HAP-1 (cell line): ENCODE data around the gene CCDC12.
"Not testable (repeated sequence)": the region's sequence is repeated elsewhere in the genome, so short reads cannot be mapped to it uniquely, and the experiment has no call there.

Experiments used
- DNase-seq, 2 experiments: peaks; one replicate each; pipeline ENCODE4 v3.0.0-alpha.2; 2016 to 2020; ENCODE audit warnings: low spot score in 2 of 2
- H3K27me3 ChIP-seq: fragments of 250-450 bp; sonication (Bioruptor Pico); 2 replicates; pipeline ENCODE4 v1.5.1; 2020; ENCODE audit warnings: low read depth, mild to moderate bottlenecking, moderate library complexity
- H3K36me3 ChIP-seq: fragments of 250-450 bp; sonication (Bioruptor Pico); replicated peaks from 2 replicates; pipeline ENCODE4 v1.5.1; 2020; ENCODE audit warnings: mild to moderate bottlenecking
- H3K4me1 ChIP-seq: fragments of 250-450 bp; sonication (Bioruptor Pico); 2 replicates; pipeline ENCODE4 v1.5.1; 2020; ENCODE audit warnings: mild to moderate bottlenecking
- H3K4me3 ChIP-seq: fragments of 250-450 bp; sonication (Bioruptor Pico); 2 replicates; pipeline ENCODE4 v1.5.1; 2020; ENCODE audit warnings: mild to moderate bottlenecking, moderate library complexity
- H3K9me3 ChIP-seq: fragments of 250-450 bp; sonication (Bioruptor Pico); 2 replicates; pipeline ENCODE4 v1.5.1; 2020; ENCODE audit warnings: mild to moderate bottlenecking, moderate library complexity
- in situ Hi-C: fragments of 300-500 bp; cut with MboI; formaldehyde crosslinking; loops from 3 replicates; pipeline ENCODE4 v1.14.3; 2020; ENCODE audit warnings: low sequenced_read_pairs, inconsistent platforms, mixed read lengths

The CCDC12 gene

DNA sequence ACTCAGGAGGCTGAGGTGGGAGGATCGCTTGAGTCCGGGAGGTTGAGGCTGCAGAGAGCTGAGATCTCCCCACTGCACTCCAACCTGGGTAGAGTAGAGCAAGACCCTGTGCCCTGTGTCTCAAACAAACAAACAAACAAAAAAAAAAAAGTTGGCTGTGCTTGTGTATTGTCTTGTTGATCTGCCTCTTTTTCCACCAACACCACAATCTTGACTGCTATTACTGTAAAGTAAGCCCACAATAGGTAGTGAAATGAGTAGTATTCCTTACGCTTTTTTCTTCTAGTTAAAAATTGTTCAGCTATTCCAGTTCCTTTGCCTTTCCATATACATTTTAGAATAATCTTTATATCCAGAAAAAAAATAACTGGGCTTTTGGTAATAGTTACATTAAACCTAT is 63.6 kb downstream of the CCDC12 start:
- no peaks in the 10 kb centered on the region; the same call in 1 of the 2 replicates for H3K9me3 ChIP-seq
- no peaks in the 10 kb centered on the region for H3K4me1 ChIP-seq
- DNase-seq: no peak
- H3K27me3 ChIP-seq: no peaks in the 10 kb centered on the region
- H3K4me3 ChIP-seq: no peak overlapping the region
- H3K36me3 ChIP-seq: peaks cover 9% of the 10 kb centered on the region; the same call in 1 of the 2 replicates
- in situ Hi-C loops: loop anchor here (25.0 kb wide), 1 partner anchor 449 kb away; no protein-coding TSS in a partner anchor

GRCh38 chr3:46910914-46911313 is 65.6 kb downstream of the CCDC12 start:
- in situ Hi-C loops: loop anchor here (25.0 kb wide), 1 partner anchor 451 kb away; no protein-coding TSS in a partner anchor
- H3K4me1 ChIP-seq, DNase-seq, H3K27me3 ChIP-seq, H3K4me3 ChIP-seq, H3K36me3 ChIP-seq, H3K9me3 ChIP-seq: not testable (repeated sequence)

DNA sequence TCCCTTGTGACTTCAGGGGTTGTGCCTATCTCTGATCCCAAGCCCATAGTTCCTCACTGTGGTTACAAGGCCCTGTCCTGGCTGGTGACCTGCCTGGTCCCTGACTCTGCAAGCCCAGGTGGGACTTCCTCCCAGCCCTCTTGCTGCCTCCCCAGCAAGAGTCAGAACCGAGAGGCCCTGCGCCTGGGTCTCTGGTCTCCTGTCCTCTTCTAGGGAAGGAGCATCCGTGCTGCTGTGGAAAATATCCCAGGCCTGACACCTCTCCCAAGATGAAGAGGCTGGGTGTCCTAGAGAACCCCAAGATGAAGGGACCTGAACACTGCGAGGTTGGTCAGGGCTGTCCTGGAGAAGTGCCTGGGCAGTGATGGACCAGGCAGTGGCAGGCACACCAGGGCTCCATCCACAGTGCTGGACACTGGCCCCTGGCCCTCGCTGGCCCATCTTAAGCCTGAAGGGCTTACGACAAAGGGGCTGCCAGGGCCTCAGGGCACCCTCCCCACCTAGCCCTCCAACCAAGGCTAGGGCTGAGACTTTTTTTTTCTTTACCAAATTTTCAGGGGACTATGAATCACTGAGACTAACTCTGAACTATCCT is 66.3 kb downstream of the CCDC12 start:
- no peak for DNase-seq
- Histone ChIP-seq H3K27me3 (no peaks in the 10 kb centered on the region), H3K9me3 (no peaks in the 10 kb centered on the region), H3K36me3 (no peaks in the 10 kb centered on the region), H3K4me3 (no peak overlapping the region), H3K4me1 (no peaks in the 10 kb centered on the region)
- in situ Hi-C loops: loop anchor here (25.0 kb wide), 1 partner anchor 452 kb away; no protein-coding TSS in a partner anchor

DNA sequence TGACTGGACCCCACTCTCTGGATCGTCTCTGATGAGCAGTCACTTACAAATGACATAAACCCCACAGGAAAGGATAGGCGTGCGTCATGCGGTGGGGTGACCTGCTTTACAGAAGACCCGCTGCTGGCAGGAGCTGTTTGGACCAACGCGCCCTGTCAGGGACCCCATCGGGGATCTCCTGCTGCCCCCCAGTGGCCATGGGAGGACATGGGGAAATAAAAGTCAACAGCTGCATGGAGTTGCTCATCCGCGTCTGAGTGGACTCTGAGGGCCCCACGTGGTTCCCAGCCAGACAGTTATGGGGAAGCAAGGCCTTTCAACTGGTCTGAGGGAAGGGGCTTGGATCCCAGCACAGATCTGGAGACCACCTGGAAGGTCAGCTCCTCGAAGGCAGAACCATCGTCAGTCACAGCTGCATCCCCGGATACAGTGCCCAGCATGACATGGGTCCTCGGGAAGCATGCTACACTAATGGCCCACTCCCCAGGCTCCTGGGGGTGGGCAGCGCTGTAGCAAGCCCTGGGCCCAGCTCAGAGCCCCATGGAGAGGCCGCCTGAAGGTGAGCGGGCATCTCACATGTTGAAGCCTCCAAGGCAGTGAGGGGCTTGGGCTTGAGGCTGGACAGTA is 66.9 kb downstream of the CCDC12 start:
- in situ Hi-C loops: loop anchor here (25.0 kb wide), 1 partner anchor 453 kb away; no protein-coding TSS in a partner anchor
- no peaks in the 10 kb centered on the region for H3K27me3 ChIP-seq
- H3K36me3 ChIP-seq: no peaks in the 10 kb centered on the region
- no peaks in the 10 kb centered on the region for H3K9me3 ChIP-seq
- peak; percentile 74 to 92 for DNase-seq
- no peak overlapping the region for H3K4me3 ChIP-seq
- no peaks in the 10 kb centered on the region for H3K4me1 ChIP-seq

GRCh38 chr3:46908986-46909534 is 67.5 kb downstream of the CCDC12 start:
- in situ Hi-C loops: loop anchor here (25.0 kb wide), 1 partner anchor 453 kb away; no protein-coding TSS in a partner anchor
- H3K4me1 ChIP-seq: no peaks in the 10 kb centered on the region
- H3K36me3 ChIP-seq: no peaks in the 10 kb centered on the region
- no peaks in the 10 kb centered on the region for H3K27me3 ChIP-seq
- no peaks in the 10 kb centered on the region for H3K9me3 ChIP-seq
- DNase-seq: no peak
- H3K4me3 ChIP-seq: no peak overlapping the region

DNA sequence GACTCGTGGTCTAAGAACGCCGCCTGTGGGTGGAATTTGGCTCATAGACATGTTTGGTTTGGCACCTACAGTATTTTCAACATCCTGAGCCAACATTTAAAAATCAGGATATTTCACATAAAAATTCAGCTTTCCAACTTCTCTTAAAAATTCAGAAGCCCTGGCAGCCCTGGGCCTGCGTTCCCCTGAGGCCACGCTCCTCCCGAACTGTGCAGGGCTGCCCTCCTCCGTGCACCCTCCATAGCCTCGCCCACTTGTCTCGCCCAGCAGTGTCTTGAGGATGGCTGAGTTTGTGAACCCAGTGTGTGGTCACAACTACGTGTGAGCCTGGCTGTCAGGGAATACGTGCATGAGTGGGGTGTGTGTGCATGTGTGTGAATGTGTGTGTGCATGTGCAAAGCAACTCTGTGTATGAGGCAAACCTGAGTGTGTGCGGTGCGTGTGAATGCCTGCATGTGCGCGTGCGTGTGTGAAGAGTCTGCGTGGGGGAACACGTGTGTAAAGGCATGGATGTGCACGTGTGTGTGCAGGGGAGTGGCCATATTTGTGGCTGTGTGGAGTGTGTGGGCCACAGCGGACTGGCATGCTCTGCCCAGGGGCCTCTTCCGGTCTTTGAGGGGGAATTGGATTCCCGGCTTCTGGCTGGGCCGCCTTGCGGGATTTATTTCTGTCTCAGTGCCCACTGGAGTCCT is 68.1 kb downstream of the CCDC12 start:
- in situ Hi-C loops: loop anchor here (25.0 kb wide), 1 partner anchor 454 kb away; no protein-coding TSS in a partner anchor
- Histone ChIP-seq H3K9me3 (no peaks in the 10 kb centered on the region), H3K27me3 (no peaks in the 10 kb centered on the region), H3K4me3 (no peak overlapping the region), H3K36me3 (no peaks in the 10 kb centered on the region), H3K4me1 (no peaks in the 10 kb centered on the region)
- DNase-seq: no peak

GRCh38 chr3:46907960-46908293 is 68.6 kb downstream of the CCDC12 start:
- Histone ChIP-seq H3K4me3 (no peak overlapping the region), H3K4me1 (no peaks in the 10 kb centered on the region), H3K27me3 (no peaks in the 10 kb centered on the region), H3K36me3 (no peaks in the 10 kb centered on the region), H3K9me3 (no peaks in the 10 kb centered on the region)
- no peak for DNase-seq
- in situ Hi-C loops: loop anchor here (25.0 kb wide), 1 partner anchor 454 kb away; no protein-coding TSS in a partner anchor

GRCh38 chr3:46907271-46907670 is 69.3 kb downstream of the CCDC12 start:
- no peaks in the 10 kb centered on the region for H3K36me3 ChIP-seq
- no peak for DNase-seq
- H3K9me3 ChIP-seq: no peaks in the 10 kb centered on the region
- H3K27me3 ChIP-seq: no peaks in the 10 kb centered on the region
- H3K4me3 ChIP-seq: no peak overlapping the region
- in situ Hi-C loops: loop anchor here (25.0 kb wide), 1 partner anchor 455 kb away; no protein-coding TSS in a partner anchor
- no peaks in the 10 kb centered on the region for H3K4me1 ChIP-seq

DNA sequence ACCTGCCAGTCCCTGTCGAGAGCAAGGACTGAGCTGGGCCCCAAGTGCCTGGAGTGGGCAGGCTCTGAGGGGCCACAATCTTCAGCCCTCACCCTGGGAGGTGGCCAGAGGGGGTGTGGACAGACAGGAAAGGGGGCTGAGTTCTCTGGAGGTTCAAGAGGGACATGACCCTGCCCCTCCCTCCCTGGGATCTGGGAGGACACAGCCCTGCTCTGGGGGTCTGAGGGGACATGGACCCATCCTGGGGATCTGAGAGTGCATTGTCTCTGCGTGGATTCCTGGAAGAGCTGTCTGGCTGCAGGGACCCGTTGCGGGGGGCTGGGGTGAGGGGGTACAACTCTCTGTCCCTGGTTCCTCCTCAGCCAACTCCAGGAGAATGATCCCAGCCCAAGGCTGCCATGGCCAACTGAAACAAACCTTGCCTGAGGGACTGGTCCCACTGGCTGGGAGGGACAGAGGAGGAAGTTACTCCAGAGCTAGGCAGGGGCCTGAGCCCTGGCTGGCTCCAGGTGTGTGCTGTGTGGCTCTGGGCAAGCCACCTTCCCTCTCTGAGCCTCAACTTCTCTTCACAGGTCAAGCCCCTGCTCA is 70.0 kb downstream of the CCDC12 start:
- Histone ChIP-seq H3K9me3 (no peaks in the 10 kb centered on the region), H3K27me3 (no peaks in the 10 kb centered on the region), H3K4me3 (no peak overlapping the region), H3K36me3 (no peaks in the 10 kb centered on the region), H3K4me1 (no peaks in the 10 kb centered on the region)
- in situ Hi-C loops: loop anchor here (25.0 kb wide), 1 partner anchor 456 kb away; no protein-coding TSS in a partner anchor
- DNase-seq: no peak

- H3K36me3 ChIP-seq: no peaks in the 10 kb centered on the region
- no peak for DNase-seq
- H3K4me1 ChIP-seq: no peaks in the 10 kb centered on the region
- H3K27me3 ChIP-seq: no peaks in the 10 kb centered on the region
- no peak overlapping the region for H3K4me3 ChIP-seq
- in situ Hi-C loops: loop anchor here (25.0 kb wide), 1 partner anchor 456 kb away; no protein-coding TSS in a partner anchor
- H3K9me3 ChIP-seq: no peaks in the 10 kb centered on the region
Observed at GRCh38 chr3:46905661-46906451, 70.7 kb downstream of the CCDC12 start.

DNA sequence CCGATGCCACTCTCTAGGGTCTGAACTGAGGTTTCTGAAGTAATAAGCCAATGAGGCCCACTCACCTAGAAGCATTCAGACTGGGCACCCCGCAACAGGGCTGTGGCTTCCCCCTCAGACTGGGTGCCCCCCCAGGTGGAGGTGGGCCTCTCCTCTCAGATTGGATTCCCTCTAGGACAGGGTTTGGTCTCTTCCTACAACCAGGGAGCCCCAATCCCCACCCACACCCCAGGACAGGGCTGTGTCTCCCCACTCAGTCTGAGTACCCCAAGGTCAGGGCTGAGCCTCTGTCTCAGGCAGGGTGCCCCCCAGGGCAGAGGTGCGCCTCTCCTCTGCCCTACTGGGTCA is 71.4 kb downstream of the CCDC12 start:
- Histone ChIP-seq H3K4me3 (no peak overlapping the region), H3K4me1 (no peaks in the 10 kb centered on the region), H3K9me3 (no peaks in the 10 kb centered on the region), H3K36me3 (no peaks in the 10 kb centered on the region), H3K27me3 (no peaks in the 10 kb centered on the region)
- in situ Hi-C loops: loop anchor here (25.0 kb wide), 1 partner anchor 457 kb away; no protein-coding TSS in a partner anchor
- no peak for DNase-seq

DNA sequence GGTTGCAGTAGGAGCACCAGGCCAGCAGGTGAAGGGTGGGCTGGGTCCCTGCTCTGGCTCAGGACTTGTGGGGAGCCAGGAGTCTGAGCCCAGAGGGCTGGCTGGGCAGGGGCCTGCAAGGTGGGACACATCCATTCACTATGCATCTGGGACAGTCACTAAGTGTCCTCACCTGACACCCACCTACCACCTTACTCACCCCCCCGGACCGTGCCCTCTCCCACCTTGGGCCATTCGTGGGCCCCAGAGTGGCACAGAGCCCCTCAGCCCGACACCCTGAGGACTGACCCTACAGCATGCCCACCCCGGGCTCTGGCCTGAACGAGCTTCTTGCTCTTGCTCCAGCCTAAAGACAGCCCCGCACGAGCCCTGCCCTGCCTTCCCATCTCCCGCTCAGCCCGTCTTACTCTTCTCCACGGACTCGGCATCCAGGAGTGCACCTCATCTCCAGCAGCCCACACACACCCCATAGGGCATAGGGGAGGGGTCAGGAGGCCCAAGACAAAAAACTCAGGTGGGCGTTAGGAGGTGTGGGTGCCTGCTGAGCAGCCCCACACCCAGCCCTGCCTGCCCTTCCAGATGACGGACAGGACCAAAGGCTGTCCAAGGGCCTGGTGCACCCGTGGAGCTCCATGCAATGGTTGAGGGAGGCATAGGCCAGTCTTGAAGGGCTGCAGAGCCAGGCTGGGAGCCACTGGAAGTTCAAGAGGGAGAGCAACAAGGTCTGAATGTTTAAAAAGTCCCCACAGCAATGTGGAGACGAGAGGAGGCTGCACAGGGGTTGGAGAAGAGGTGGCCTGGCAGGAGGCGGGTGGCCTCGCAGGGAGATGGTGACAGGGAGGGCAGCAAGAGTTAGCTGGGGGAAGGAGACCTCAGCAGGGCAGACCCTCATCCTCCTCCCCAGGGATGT is 72.0 kb downstream of the CCDC12 start:
- Histone ChIP-seq H3K9me3 (no peaks in the 10 kb centered on the region), H3K36me3 (no peaks in the 10 kb centered on the region), H3K27me3 (no peaks in the 10 kb centered on the region), H3K4me1 (no peaks in the 10 kb centered on the region), H3K4me3 (no peak overlapping the region)
- in situ Hi-C loops: loop anchor here (25.0 kb wide), 1 partner anchor 458 kb away; no protein-coding TSS in a partner anchor
- DNase-seq: no peak
